ENCODE measurements around the gene CXXC4.

Gene CXXC4

GRCh38 chr4:104425948-104426347, 68.7 kb downstream of the CXXC4 start:
- no peak overlapping the region for H2AFZ ChIP-seq (ENCODE audit: low read depth, low read length)
- no peaks in the 10 kb centered on the region for H3K4me1 ChIP-seq (ENCODE audit: control insufficient read depth, insufficient read depth, low read depth, low read length)
- no peaks in the 10 kb centered on the region for H3K36me3 ChIP-seq (ENCODE audit: control insufficient read depth in 1 of 2, insufficient read depth in 2 of 2, low read depth in 1 of 2, low read length in 2 of 2)
- no peak overlapping the region for H2BK15ac ChIP-seq (ENCODE audit: low read depth, poor library complexity, severe bottlenecking)
- no peak overlapping the region for H3K9ac ChIP-seq (ENCODE audit: low read length)
- no peak overlapping the region for H2BK5ac ChIP-seq (ENCODE audit: low read depth, low read length, poor library complexity, severe bottlenecking)
- no peak overlapping the region for H2BK120ac ChIP-seq (ENCODE audit: low read depth, low read length)
- H3K4me3 ChIP-seq (ENCODE audit: insufficient read depth in 1 of 2, low read depth in 1 of 2, low read length in 2 of 2), result no peak overlapping the region
- no peak overlapping the region for H4K91ac ChIP-seq (ENCODE audit: low read length)
- H4K8ac ChIP-seq (ENCODE audit: low read length), result no peak overlapping the region
- H3K4me2 ChIP-seq (ENCODE audit: low read length, poor library complexity, severe bottlenecking), result no peak overlapping the region
- WGBS, result 100% methylated on average over 2 of the region's 2 CpGs
- H3K9me3 ChIP-seq (ENCODE audit: control insufficient read depth, low read length), result no peaks in the 10 kb centered on the region
- H3K27me3 ChIP-seq (ENCODE audit: control insufficient read depth in 1 of 2, insufficient read depth in 1 of 2, low read length in 2 of 2), result no peaks in the 10 kb centered on the region
- no peak overlapping the region for H2BK12ac ChIP-seq (ENCODE audit: low read length in 2 of 2)
- no peaks in the 10 kb centered on the region for H3K79me1 ChIP-seq (replicated peaks; ENCODE audit: low read length, poor library complexity, severe bottlenecking)
- no peak overlapping the region for H3K14ac ChIP-seq (ENCODE audit: low read length in 2 of 2)
- H2AK5ac ChIP-seq (ENCODE audit: low read length, severe bottlenecking), result no peak overlapping the region
- no peak overlapping the region for H3K27ac ChIP-seq (ENCODE audit: low read length, poor library complexity, severe bottlenecking)
- H3K4ac ChIP-seq (ENCODE audit: low read depth in 1 of 2, low read length in 2 of 2), result no peak overlapping the region
- H3K23ac ChIP-seq (ENCODE audit: low read length in 2 of 2), result no peak overlapping the region
- DNase-seq, result no peak
- H3K18ac ChIP-seq (ENCODE audit: low read depth in 1 of 2, low read length in 2 of 2), result no peak overlapping the region

GRCh38 chr4:104424989-104425388, 69.7 kb downstream of the CXXC4 start:
- peak overlapping the region in 1 of 2 experiments; percentile 58 for H3K4me3 ChIP-seq (ENCODE audit: insufficient read depth in 1 of 2, low read depth in 1 of 2, low read length in 2 of 2)
- H3K9me3 ChIP-seq (ENCODE audit: control insufficient read depth, low read length), result no peaks in the 10 kb centered on the region
- H2AFZ ChIP-seq (ENCODE audit: low read depth, low read length), result no peak overlapping the region
- H3K4ac ChIP-seq (ENCODE audit: low read depth in 1 of 2, low read length in 2 of 2), result no peak overlapping the region
- no peak overlapping the region for H2BK5ac ChIP-seq (ENCODE audit: low read depth, low read length, poor library complexity, severe bottlenecking)
- H2BK15ac ChIP-seq (ENCODE audit: low read depth, poor library complexity, severe bottlenecking), result peak overlapping the region; percentile 12
- no peak overlapping the region for H4K91ac ChIP-seq (ENCODE audit: low read length)
- H3K79me1 ChIP-seq (replicated peaks; ENCODE audit: low read length, poor library complexity, severe bottlenecking), result no peaks in the 10 kb centered on the region
- H3K23ac ChIP-seq (ENCODE audit: low read length in 2 of 2), result no peak overlapping the region
- H2BK120ac ChIP-seq (ENCODE audit: low read depth, low read length), result no peak overlapping the region
- H2BK12ac ChIP-seq (ENCODE audit: low read length in 2 of 2), result no peak overlapping the region
- H3K18ac ChIP-seq (ENCODE audit: low read depth in 1 of 2, low read length in 2 of 2), result no peak overlapping the region
- no peaks in the 10 kb centered on the region for H3K4me1 ChIP-seq (ENCODE audit: control insufficient read depth, insufficient read depth, low read depth, low read length)
- H3K9ac ChIP-seq (ENCODE audit: low read length), result peak overlapping the region; percentile 20
- peak overlapping the region; percentile 59 for H3K4me2 ChIP-seq (ENCODE audit: low read length, poor library complexity, severe bottlenecking)
- no peaks in the 10 kb centered on the region for H3K36me3 ChIP-seq (ENCODE audit: control insufficient read depth in 1 of 2, insufficient read depth in 2 of 2, low read depth in 1 of 2, low read length in 2 of 2)
- no peak overlapping the region for H3K14ac ChIP-seq (ENCODE audit: low read length in 2 of 2)
- no peak overlapping the region for H4K8ac ChIP-seq (ENCODE audit: low read length)
- no peaks in the 10 kb centered on the region for H3K27me3 ChIP-seq (ENCODE audit: control insufficient read depth in 1 of 2, insufficient read depth in 1 of 2, low read length in 2 of 2)
- no peak for DNase-seq
- no peak overlapping the region for H2AK5ac ChIP-seq (ENCODE audit: low read length, severe bottlenecking)
- no peak overlapping the region for H3K27ac ChIP-seq (ENCODE audit: low read length, poor library complexity, severe bottlenecking)
- 53% methylated on average over 6 of the region's 8 CpGs for WGBS

GRCh38 chr4:104424475-104424941, 70.2 kb downstream of the CXXC4 start:
- Histone ChIP-seq H3K36me3 (ENCODE audit: control insufficient read depth in 1 of 2, insufficient read depth in 2 of 2, low read depth in 1 of 2, low read length in 2 of 2) (no peaks in the 10 kb centered on the region), H2BK12ac (ENCODE audit: low read length in 2 of 2) (no peak overlapping the region), H2AFZ (ENCODE audit: low read depth, low read length) (no peak overlapping the region), H3K9me3 (ENCODE audit: control insufficient read depth, low read length) (no peaks in the 10 kb centered on the region), H3K79me1 (replicated peaks; ENCODE audit: low read length, poor library complexity, severe bottlenecking) (no peaks in the 10 kb centered on the region), H4K8ac (ENCODE audit: low read length) (no peak overlapping the region), H3K9ac (ENCODE audit: low read length) (peak overlapping the region; percentile 20), H3K4me2 (ENCODE audit: low read length, poor library complexity, severe bottlenecking) (no peak overlapping the region), H3K23ac (ENCODE audit: low read length in 2 of 2) (no peak overlapping the region), H3K4me3 (ENCODE audit: insufficient read depth in 1 of 2, low read depth in 1 of 2, low read length in 2 of 2) (peak overlapping the region in 1 of 2 experiments; percentile 58), H2AK5ac (ENCODE audit: low read length, severe bottlenecking) (no peak overlapping the region), H3K27ac (ENCODE audit: low read length, poor library complexity, severe bottlenecking) (no peak overlapping the region), H3K4me1 (ENCODE audit: control insufficient read depth, insufficient read depth, low read depth, low read length) (no peaks in the 10 kb centered on the region), H3K27me3 (ENCODE audit: control insufficient read depth in 1 of 2, insufficient read depth in 1 of 2, low read length in 2 of 2) (no peaks in the 10 kb centered on the region), H3K4ac (ENCODE audit: low read depth in 1 of 2, low read length in 2 of 2) (no peak overlapping the region), H2BK5ac (ENCODE audit: low read depth, low read length, poor library complexity, severe bottlenecking) (no peak overlapping the region), H3K14ac (ENCODE audit: low read length in 2 of 2) (no peak overlapping the region), H4K91ac (ENCODE audit: low read length) (no peak overlapping the region), H2BK15ac (ENCODE audit: low read depth, poor library complexity, severe bottlenecking) (no peak overlapping the region), H2BK120ac (ENCODE audit: low read depth, low read length) (no peak overlapping the region), H3K18ac (ENCODE audit: low read depth in 1 of 2, low read length in 2 of 2) (no peak overlapping the region)
- WGBS, result 89% methylated on average over 5 of the region's 7 CpGs
- DNase-seq, result no peak

- Histone ChIP-seq H2BK12ac (ENCODE audit: low read length in 2 of 2) (no peak overlapping the region), H3K27me3 (ENCODE audit: control insufficient read depth in 1 of 2, insufficient read depth in 1 of 2, low read length in 2 of 2) (no peaks in the 10 kb centered on the region), H3K79me1 (replicated peaks; ENCODE audit: low read length, poor library complexity, severe bottlenecking) (no peaks in the 10 kb centered on the region), H3K9ac (ENCODE audit: low read length) (no peak overlapping the region), H3K23ac (ENCODE audit: low read length in 2 of 2) (no peak overlapping the region), H2BK120ac (ENCODE audit: low read depth, low read length) (no peak overlapping the region), H3K4me1 (ENCODE audit: control insufficient read depth, insufficient read depth, low read depth, low read length) (no peaks in the 10 kb centered on the region), H4K8ac (ENCODE audit: low read length) (no peak overlapping the region), H3K4me2 (ENCODE audit: low read length, poor library complexity, severe bottlenecking) (no peak overlapping the region), H3K4ac (ENCODE audit: low read depth in 1 of 2, low read length in 2 of 2) (no peak overlapping the region), H2BK15ac (ENCODE audit: low read depth, poor library complexity, severe bottlenecking) (no peak overlapping the region), H3K18ac (ENCODE audit: low read depth in 1 of 2, low read length in 2 of 2) (no peak overlapping the region), H3K36me3 (ENCODE audit: control insufficient read depth in 1 of 2, insufficient read depth in 2 of 2, low read depth in 1 of 2, low read length in 2 of 2) (no peaks in the 10 kb centered on the region), H2BK5ac (ENCODE audit: low read depth, low read length, poor library complexity, severe bottlenecking) (no peak overlapping the region), H3K4me3 (ENCODE audit: insufficient read depth in 1 of 2, low read depth in 1 of 2, low read length in 2 of 2) (no peak overlapping the region), H3K14ac (ENCODE audit: low read length in 2 of 2) (no peak overlapping the region), H4K91ac (ENCODE audit: low read length) (no peak overlapping the region), H3K27ac (ENCODE audit: low read length, poor library complexity, severe bottlenecking) (no peak overlapping the region), H2AFZ (ENCODE audit: low read depth, low read length) (no peak overlapping the region), H2AK5ac (ENCODE audit: low read length, severe bottlenecking) (no peak overlapping the region), H3K9me3 (ENCODE audit: control insufficient read depth, low read length) (no peaks in the 10 kb centered on the region)
- DNase-seq, result peak; percentile 63
- WGBS, result 43% methylated on average over 2 of the region's 2 CpGs
These were observed 73.1 kb downstream of the CXXC4 start for GRCh38 chr4:104421566-104421965.

Measured in mesenchymal stem cell (in vitro differentiated cells and primary cell).